Thyroid gland (tissue), 4 donors: ENCODE data around the gene SLCO2A1. TPM values are rescaled to one million over a fixed set of nuclear protein-coding genes. Genes with fewer than 3 reads are reported as not detected.

ENCODE experiments used
- DNase-seq, 2 donors: peaks; one replicate each; pipeline ENCODE4 v3.0.0-alpha.2; 2019
- H3K27ac ChIP-seq, 3 donors: fragments of 200-600 bp; sonication (generic); 1 replicate in 2 of 3; 2 replicates in 1 of 3; pipeline ENCODE4 v1.5.1; 2016 to 2019; ENCODE audit warnings: mild to moderate bottlenecking in 1 of 3, moderate library complexity in 1 of 3
- H3K27me3 ChIP-seq: fragments of 200-600 bp; sonication (generic); one replicate; pipeline ENCODE4 v1.5.1; 2019
- H3K36me3 ChIP-seq, 2 donors: fragments of 200-600 bp; sonication (generic); one replicate each; pipeline ENCODE4 v1.5.1; 2016 to 2019
- H3K4me1 ChIP-seq, 2 donors: fragments of 200-600 bp; sonication (generic); one replicate each; pipeline ENCODE4 v1.5.1; 2017 to 2019
- H3K4me3 ChIP-seq, 3 donors: fragments of 200-600 bp; sonication (generic); replicated peaks in 1 of 3; 1 replicate in 2 of 3; 2 replicates in 1 of 3; pipeline ENCODE4 v1.5.1; 2016; ENCODE audit warnings: mild to moderate bottlenecking in 1 of 3
- H3K9me3 ChIP-seq: fragments of 200-600 bp; sonication (generic); one replicate; pipeline ENCODE4 v1.5.1; 2017
- POLR2A ChIP-seq, 2 donors: fragments of 450-650 bp; IDR thresholded peaks; one replicate each; pipeline ENCODE4 v1.6.1; 2017; ENCODE audit warnings: antibody characterized with exemption in 2 of 2, mild to moderate bottlenecking in 2 of 2, moderate library complexity in 1 of 2
- whole genome bisulfite sequencing, 2 donors: methylation state at CpG; one replicate each; pipeline ENCODE4 v1.1.5; 2017; 5-methylcytosine and 5-hydroxymethylcytosine counted together
- intact Hi-C: fragments of 100-400 bp; cut with DNase I; formaldehyde crosslinking; loops from one replicate; pipeline ENCODE4 v1.15.1; 2023
- total RNA-seq, 4 donors: library from RNA; depleted of rRNA; stranded (reverse); fragments of >200 nt; gene quantifications; one replicate each; pipeline ENCODE4 v1.2.3, GENCODE V29; 2016
- TF ChIP-seq, protein P1 (sequence below), 6 experiments: fragments of 200-600 bp in 3 of 6; fragments of 450-650 bp in 3 of 6; sonication (generic) in 3 of 6; IDR thresholded peaks; one replicate each; pipeline ENCODE4 v1.5.1; 2016 to 2019; ENCODE audit warnings: antibody characterized with exemption in 6 of 6, mild to moderate bottlenecking in 2 of 6, inconsistent platforms in 1 of 6, moderate library complexity in 1 of 6

Gene SLCO2A1
- total RNA-seq, 4 donors from 2014 or later: 26.0 to 76.6 (median 41.0) TPM

DNA sequence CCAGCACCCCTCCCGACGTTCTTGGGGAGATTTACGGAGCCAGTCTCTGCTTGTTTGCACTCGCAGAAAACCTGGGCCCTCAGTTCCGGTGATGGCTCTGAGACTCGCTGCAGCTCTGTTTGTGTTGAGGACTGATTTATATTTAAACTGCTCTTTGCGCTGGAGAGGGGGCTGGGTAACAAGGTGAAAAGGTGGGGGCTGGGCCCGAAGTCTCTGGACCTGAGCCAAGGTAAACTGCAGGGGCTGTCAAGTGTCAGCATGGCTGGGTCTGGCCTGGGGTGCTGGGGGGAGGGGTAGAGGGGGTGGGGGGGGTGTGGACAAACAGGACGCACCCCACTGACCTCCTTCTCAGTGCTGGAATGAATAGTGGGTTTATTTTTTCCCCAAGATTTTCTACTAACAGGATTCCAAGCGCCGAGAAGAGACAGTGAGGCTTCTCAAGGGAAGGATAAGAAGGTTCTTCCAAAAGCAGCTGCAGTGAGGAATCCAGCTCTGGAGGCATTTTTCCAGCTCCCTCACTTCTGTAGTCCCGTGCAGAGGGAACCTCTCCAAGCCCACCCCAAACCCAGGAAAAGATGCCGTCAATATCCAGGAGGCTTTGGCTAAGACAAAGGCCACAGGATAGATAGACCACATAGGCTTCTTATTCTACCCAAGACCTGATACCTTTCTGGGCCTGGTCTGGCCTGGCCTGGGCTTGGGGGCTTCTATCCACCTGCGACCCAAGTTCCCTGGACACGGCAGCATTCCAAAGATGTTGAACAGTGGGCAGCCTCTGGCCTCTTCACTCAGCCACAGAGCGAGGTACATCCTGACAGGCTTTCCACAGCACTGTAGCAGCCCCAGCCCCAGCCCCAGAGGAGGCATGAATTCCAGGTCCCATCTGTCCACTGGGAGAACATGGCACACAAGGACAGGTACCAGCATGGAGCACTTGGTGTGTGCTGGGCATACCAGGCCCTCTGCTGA is 938 bp upstream of the SLCO2A1 start:
- TF ChIP-seq POLR2A (IDR thresholded peaks at IDR 0.05): peak in 1 of 2 donors; percentile 10
- TF ChIP-seq, protein P1, sequence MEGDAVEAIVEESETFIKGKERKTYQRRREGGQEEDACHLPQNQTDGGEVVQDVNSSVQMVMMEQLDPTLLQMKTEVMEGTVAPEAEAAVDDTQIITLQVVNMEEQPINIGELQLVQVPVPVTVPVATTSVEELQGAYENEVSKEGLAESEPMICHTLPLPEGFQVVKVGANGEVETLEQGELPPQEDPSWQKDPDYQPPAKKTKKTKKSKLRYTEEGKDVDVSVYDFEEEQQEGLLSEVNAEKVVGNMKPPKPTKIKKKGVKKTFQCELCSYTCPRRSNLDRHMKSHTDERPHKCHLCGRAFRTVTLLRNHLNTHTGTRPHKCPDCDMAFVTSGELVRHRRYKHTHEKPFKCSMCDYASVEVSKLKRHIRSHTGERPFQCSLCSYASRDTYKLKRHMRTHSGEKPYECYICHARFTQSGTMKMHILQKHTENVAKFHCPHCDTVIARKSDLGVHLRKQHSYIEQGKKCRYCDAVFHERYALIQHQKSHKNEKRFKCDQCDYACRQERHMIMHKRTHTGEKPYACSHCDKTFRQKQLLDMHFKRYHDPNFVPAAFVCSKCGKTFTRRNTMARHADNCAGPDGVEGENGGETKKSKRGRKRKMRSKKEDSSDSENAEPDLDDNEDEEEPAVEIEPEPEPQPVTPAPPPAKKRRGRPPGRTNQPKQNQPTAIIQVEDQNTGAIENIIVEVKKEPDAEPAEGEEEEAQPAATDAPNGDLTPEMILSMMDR (IDR thresholded peaks at IDR 0.05): no peak
- H3K4me1 ChIP-seq: peaks cover 12 to 30% of the 10 kb centered on the region in 2 donors
- 27 to 44% methylated on average over 7 to 16 of the region's 16 CpGs for WGBS, 2 donors
- H3K27me3 ChIP-seq: no peaks in the 10 kb centered on the region
- H3K36me3 ChIP-seq: no peaks in the 10 kb centered on the region
- peak; percentile 85 to 89 for DNase-seq
- no peaks in the 10 kb centered on the region for H3K9me3 ChIP-seq
- H3K4me3 ChIP-seq: peak overlapping the region in 2 of 3 donors; percentile 66 to 72
- intact Hi-C loops: no loop called here
- H3K27ac ChIP-seq: peak overlapping the region; percentile 90 to 94 (median 93)

DNA sequence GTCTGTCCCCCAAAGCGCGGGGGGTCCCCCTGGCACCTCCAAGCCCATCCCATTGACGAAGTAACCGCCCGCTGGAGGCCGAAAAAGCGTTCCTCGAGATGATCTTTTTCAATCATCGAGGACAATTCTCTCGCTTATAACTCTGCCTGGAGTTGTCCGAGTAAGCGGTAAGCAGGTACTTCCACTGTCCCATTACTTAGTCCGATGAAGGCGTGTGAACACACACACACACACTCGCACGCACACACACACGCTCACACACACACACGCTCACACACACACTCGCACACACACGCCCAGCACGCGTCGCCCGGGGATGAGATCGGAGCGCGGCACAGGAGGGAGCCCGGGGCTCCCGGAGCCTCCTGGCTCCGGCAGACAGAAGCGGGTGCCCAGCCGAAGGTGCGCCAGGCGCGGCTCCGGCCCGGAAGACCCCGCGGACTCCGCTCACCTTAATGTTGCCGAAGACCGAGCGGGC is 430 bp downstream of the SLCO2A1 start:
- Histone ChIP-seq H3K27ac (peak overlapping the region; percentile 90 to 94 (median 93)), H3K4me3 (peak overlapping the region in 2 of 3 donors; percentile 66 to 72), H3K36me3 (no peaks in the 10 kb centered on the region), H3K4me1 (peaks cover 12 to 30% of the 10 kb centered on the region in 2 donors), H3K27me3 (no peaks in the 10 kb centered on the region), H3K9me3 (no peaks in the 10 kb centered on the region)
- intact Hi-C loops: no loop called here
- 0 to 5% methylated on average over 4 of the region's 43 CpGs for WGBS, 2 donors
- TF ChIP-seq, protein P1 (IDR thresholded peaks at IDR 0.05): no peak
- TF ChIP-seq POLR2A (IDR thresholded peaks at IDR 0.05): no peak
- peak; percentile 30 to 49 for DNase-seq

- 45 to 68% methylated on average over 8 to 13 of the region's 23 CpGs for WGBS, 2 donors
- peak overlapping the region; percentile 90 to 94 (median 93) for H3K27ac ChIP-seq
- H3K9me3 ChIP-seq: no peaks in the 10 kb centered on the region
- peaks cover 12 to 30% of the 10 kb centered on the region in 2 donors for H3K4me1 ChIP-seq
- H3K36me3 ChIP-seq: no peaks in the 10 kb centered on the region
- H3K27me3 ChIP-seq: no peaks in the 10 kb centered on the region
- intact Hi-C loops: no loop called here
- TF ChIP-seq POLR2A (IDR thresholded peaks at IDR 0.05): no peak
- TF ChIP-seq, protein P1 (IDR thresholded peaks at IDR 0.05): no peak
- peak; percentile 54 for DNase-seq
- peak overlapping the region in 2 of 3 donors; percentile 66 to 72 for H3K4me3 ChIP-seq
Observed at GRCh38 chr3:134028486-134029255, 1.1 kb downstream of the SLCO2A1 start.

DNA sequence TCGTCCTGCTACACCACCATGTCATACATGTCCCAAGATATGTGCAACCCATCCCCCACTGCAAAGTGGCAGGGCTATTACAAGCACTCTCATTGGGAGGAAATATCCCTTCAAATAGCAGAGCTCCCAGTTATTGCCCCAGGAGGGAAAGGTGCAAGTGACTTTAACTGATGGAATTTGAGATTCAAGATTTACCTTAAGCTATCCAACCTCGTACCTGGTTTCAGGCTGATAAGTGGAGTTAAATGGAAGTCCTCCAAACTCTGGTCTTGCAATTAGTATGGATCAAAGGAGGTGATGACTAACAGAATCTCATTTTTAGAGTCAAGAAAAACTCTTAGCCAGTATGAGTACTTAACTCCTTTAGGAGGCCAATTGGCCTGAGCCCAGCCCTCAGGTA is 2.1 kb downstream of the SLCO2A1 start:
- peak overlapping the region in 1 of 3 donors; percentile 90 for H3K27ac ChIP-seq
- intact Hi-C loops: no loop called here
- H3K27me3 ChIP-seq: no peaks in the 10 kb centered on the region
- WGBS, 2 donors: 69 to 75% methylated on average over 2 of the region's 2 CpGs
- H3K36me3 ChIP-seq: no peaks in the 10 kb centered on the region
- TF ChIP-seq POLR2A (IDR thresholded peaks at IDR 0.05): no peak
- TF ChIP-seq, protein P1 (IDR thresholded peaks at IDR 0.05): no peak
- H3K9me3 ChIP-seq: no peaks in the 10 kb centered on the region
- H3K4me3 ChIP-seq: peak overlapping the region in 2 of 3 donors; percentile 2 to 66
- no peak for DNase-seq
- peaks cover 12 to 30% of the 10 kb centered on the region in 2 donors for H3K4me1 ChIP-seq
